Measurements from ENCODE around the gene FUT4. TPM values are rescaled to one million over a fixed set of nuclear protein-coding genes. Genes with fewer than 3 reads are reported as not detected.
"Not testable (repeated sequence)": the region's sequence is repeated elsewhere in the genome, so short reads cannot be mapped to it uniquely, and the experiment has no call there.

FUT4 gene
- total RNA-seq, 1 experiment from 2014 or later: 7.5 TPM

DNA sequence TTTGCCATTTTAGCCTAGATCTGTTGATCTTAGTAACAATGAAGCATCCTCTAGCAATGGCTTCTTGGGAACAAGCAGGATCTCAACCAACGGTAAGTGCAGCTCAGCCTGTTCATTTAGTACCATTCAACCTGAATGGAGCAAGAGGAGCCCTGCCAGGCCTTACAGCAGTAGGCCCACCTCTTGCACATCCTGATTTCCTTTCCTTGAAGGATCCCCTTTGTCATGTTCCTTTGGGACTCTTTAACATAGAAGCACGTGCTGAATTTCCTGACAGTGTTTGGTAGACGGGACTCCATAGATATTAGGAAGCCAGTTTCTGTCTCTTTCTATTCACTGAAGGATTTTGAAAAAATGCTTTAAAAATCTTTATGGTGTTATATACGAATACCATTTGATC lies 25.0 kb downstream of the FUT4 start:
- DNase-seq: no peak
- Histone ChIP-seq H3K27me3 (ENCODE audit: control insufficient read depth, insufficient read depth, low read length) (no peaks in the 10 kb centered on the region), H3K4me3 (ENCODE audit: insufficient read depth, low read depth, low read length) (no peak overlapping the region), H3K36me3 (replicated peaks; ENCODE audit: control insufficient read depth, insufficient read depth, low read length) (no peaks in the 10 kb centered on the region)

GRCh38 chr11:94572975-94573374 lies 29.3 kb downstream of the FUT4 start:
- not testable (repeated sequence) for DNase-seq

GRCh38 chr11:94574193-94574961 lies 30.7 kb downstream of the FUT4 start:
- no peak for DNase-seq
- Histone ChIP-seq H3K4me3 (ENCODE audit: insufficient read depth, low read depth, low read length) (no peak overlapping the region), H3K27me3 (ENCODE audit: control insufficient read depth, insufficient read depth, low read length) (no peaks in the 10 kb centered on the region), H3K36me3 (replicated peaks; ENCODE audit: control insufficient read depth, insufficient read depth, low read length) (no peaks in the 10 kb centered on the region)

More at GRCh38 chr11:94572975-94573374, 29.3 kb downstream of the FUT4 start:
- not testable (repeated sequence) for H3K27me3 ChIP-seq (ENCODE audit: control insufficient read depth, insufficient read depth, low read length); H3K4me3 ChIP-seq (ENCODE audit: insufficient read depth, low read depth, low read length); H3K36me3 ChIP-seq (replicated peaks; ENCODE audit: control insufficient read depth, insufficient read depth, low read length)

GRCh38 chr11:94576306-94576705 lies 32.6 kb downstream of the FUT4 start:
- no peak for DNase-seq
- Histone ChIP-seq H3K27me3 (ENCODE audit: control insufficient read depth, insufficient read depth, low read length) (no peaks in the 10 kb centered on the region), H3K4me3 (ENCODE audit: insufficient read depth, low read depth, low read length) (no peak overlapping the region), H3K36me3 (replicated peaks; ENCODE audit: control insufficient read depth, insufficient read depth, low read length) (no peaks in the 10 kb centered on the region)

DNA sequence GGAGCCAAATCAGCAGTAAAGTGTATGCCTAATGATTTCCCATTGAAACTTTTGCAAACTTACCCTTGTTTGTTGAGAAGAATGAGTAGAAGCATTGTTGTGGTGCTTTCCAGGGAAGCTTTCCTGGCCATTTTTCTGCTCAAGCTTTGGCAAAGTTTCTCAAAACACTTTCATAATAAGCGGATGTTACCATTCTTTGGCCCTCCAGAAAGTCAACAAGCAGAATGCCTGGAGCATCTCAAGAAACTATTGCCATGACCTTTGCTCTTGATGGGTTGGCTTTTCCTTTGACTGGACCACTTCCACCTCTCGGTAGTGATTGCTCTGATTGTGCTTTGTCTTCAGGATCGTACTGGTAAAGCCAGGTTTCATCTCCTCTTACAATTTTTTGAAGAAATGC lies 34.1 kb downstream of the FUT4 start:
- no peak for DNase-seq
- no peak overlapping the region for H3K4me3 ChIP-seq (ENCODE audit: insufficient read depth, low read depth, low read length)
- H3K36me3 ChIP-seq (replicated peaks; ENCODE audit: control insufficient read depth, insufficient read depth, low read length): no peaks in the 10 kb centered on the region
- no peaks in the 10 kb centered on the region for H3K27me3 ChIP-seq (ENCODE audit: control insufficient read depth, insufficient read depth, low read length)

DNA sequence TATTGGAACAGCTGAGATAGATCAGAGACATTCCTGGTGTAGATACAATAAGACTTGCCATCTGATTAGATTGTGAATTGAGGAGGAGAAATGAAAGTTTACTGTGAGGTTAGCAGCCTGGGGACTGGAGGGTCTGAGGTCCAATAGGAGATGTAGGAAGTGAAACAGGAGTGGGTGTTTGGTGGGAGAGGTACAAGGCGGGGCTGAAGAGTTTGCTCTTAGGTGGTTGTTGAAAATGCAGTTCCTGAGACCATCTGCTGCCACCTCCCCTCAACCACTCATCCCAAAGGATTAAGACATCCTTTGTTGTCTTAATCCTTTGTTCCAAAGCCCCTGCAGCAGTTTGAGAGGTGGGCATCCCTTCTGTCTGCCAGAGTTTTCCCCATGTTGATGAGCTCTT lies 38.2 kb downstream of the FUT4 start:
- H3K4me3 ChIP-seq (ENCODE audit: insufficient read depth, low read depth, low read length): no peak overlapping the region
- DNase-seq: no peak
- H3K27me3 ChIP-seq (ENCODE audit: control insufficient read depth, insufficient read depth, low read length): no peaks in the 10 kb centered on the region
- H3K36me3 ChIP-seq (replicated peaks; ENCODE audit: control insufficient read depth, insufficient read depth, low read length): no peaks in the 10 kb centered on the region

DNA sequence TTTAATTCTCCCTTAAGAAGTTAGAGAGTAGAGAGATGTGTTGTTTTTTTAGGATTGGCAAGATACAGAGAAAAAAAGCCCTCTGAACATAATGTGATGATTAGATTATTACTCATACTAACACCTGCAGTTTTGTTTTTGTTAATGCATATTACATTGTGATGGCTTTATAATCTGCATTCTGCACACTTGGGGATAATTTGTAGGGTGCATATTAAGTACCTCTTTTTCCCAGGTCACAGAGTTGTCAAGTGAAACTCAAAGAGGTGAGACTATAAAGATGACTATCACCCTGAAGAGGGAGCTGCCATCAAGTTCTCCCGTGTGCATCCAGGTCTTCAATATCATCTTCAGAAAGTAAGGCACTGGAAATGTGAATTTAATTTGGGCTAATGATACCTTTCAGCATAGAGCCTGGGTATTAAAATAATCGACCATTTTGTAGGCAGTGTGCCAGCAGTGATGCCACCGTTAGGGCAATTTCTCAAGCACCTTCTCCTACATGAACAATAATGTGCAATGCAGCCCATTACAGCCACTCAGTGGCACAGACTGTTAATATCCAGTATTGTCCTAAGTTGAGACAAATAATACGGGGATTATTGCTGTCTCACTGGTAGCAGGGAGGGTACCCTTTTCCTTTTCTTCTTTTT lies 39.6 kb downstream of the FUT4 start:
- no peak for DNase-seq
- Histone ChIP-seq H3K36me3 (replicated peaks; ENCODE audit: control insufficient read depth, insufficient read depth, low read length) (no peaks in the 10 kb centered on the region), H3K4me3 (ENCODE audit: insufficient read depth, low read depth, low read length) (no peak overlapping the region), H3K27me3 (ENCODE audit: control insufficient read depth, insufficient read depth, low read length) (no peaks in the 10 kb centered on the region)

GRCh38 chr11:94583866-94584500 lies 40.3 kb downstream of the FUT4 start:
- H3K4me3 ChIP-seq (ENCODE audit: insufficient read depth, low read depth, low read length): no peak overlapping the region
- no peaks in the 10 kb centered on the region for H3K27me3 ChIP-seq (ENCODE audit: control insufficient read depth, insufficient read depth, low read length)
- DNase-seq: no peak
- no peaks in the 10 kb centered on the region for H3K36me3 ChIP-seq (replicated peaks; ENCODE audit: control insufficient read depth, insufficient read depth, low read length)

DNA sequence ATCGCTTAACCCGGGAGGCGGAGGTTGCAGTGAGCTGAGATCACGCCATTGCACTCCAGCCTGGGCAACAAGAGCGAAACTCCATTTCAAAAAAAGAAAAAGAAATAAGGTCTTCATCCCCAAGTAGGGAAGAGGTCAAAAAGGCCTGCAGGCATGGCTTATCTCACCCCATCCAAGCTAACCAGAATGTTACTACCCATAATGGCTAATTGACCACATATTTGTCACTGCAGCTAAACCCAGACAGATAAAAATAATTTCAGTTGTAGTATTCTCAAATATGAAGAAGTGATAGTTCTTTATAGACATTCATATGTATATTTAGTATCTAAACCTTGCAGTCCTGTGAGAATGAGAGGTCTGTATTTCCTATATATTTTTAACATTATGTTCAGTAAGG lies 41.3 kb downstream of the FUT4 start:
- H3K4me3 ChIP-seq (ENCODE audit: insufficient read depth, low read depth, low read length): no peak overlapping the region
- DNase-seq: no peak
- H3K36me3 ChIP-seq (replicated peaks; ENCODE audit: control insufficient read depth, insufficient read depth, low read length): no peaks in the 10 kb centered on the region
- H3K27me3 ChIP-seq (ENCODE audit: control insufficient read depth, insufficient read depth, low read length): no peaks in the 10 kb centered on the region

- Histone ChIP-seq H3K36me3 (replicated peaks; ENCODE audit: control insufficient read depth, insufficient read depth, low read length) (no peaks in the 10 kb centered on the region), H3K27me3 (ENCODE audit: control insufficient read depth, insufficient read depth, low read length) (no peaks in the 10 kb centered on the region), H3K4me3 (ENCODE audit: insufficient read depth, low read depth, low read length) (no peak overlapping the region)
- no peak for DNase-seq
Measured at GRCh38 chr11:94585399-94585798, 41.7 kb downstream of the FUT4 start.

- DNase-seq: no peak
- H3K36me3 ChIP-seq (replicated peaks; ENCODE audit: control insufficient read depth, insufficient read depth, low read length): no peaks in the 10 kb centered on the region
- no peaks in the 10 kb centered on the region for H3K27me3 ChIP-seq (ENCODE audit: control insufficient read depth, insufficient read depth, low read length)
- H3K4me3 ChIP-seq (ENCODE audit: insufficient read depth, low read depth, low read length): no peak overlapping the region
Measured at GRCh38 chr11:94586546-94586945, 42.8 kb downstream of the FUT4 start.

- no peak for DNase-seq
- no peak overlapping the region for H3K4me3 ChIP-seq (ENCODE audit: insufficient read depth, low read depth, low read length)
- H3K27me3 ChIP-seq (ENCODE audit: control insufficient read depth, insufficient read depth, low read length): no peaks in the 10 kb centered on the region
- no peaks in the 10 kb centered on the region for H3K36me3 ChIP-seq (replicated peaks; ENCODE audit: control insufficient read depth, insufficient read depth, low read length)
Measured at GRCh38 chr11:94586978-94587377, 43.3 kb downstream of the FUT4 start.

GRCh38 chr11:94588366-94588942 lies 44.7 kb downstream of the FUT4 start:
- Histone ChIP-seq H3K4me3 (ENCODE audit: insufficient read depth, low read depth, low read length) (no peak overlapping the region), H3K36me3 (replicated peaks; ENCODE audit: control insufficient read depth, insufficient read depth, low read length) (no peaks in the 10 kb centered on the region), H3K27me3 (ENCODE audit: control insufficient read depth, insufficient read depth, low read length) (no peaks in the 10 kb centered on the region)
- no peak for DNase-seq

DNA sequence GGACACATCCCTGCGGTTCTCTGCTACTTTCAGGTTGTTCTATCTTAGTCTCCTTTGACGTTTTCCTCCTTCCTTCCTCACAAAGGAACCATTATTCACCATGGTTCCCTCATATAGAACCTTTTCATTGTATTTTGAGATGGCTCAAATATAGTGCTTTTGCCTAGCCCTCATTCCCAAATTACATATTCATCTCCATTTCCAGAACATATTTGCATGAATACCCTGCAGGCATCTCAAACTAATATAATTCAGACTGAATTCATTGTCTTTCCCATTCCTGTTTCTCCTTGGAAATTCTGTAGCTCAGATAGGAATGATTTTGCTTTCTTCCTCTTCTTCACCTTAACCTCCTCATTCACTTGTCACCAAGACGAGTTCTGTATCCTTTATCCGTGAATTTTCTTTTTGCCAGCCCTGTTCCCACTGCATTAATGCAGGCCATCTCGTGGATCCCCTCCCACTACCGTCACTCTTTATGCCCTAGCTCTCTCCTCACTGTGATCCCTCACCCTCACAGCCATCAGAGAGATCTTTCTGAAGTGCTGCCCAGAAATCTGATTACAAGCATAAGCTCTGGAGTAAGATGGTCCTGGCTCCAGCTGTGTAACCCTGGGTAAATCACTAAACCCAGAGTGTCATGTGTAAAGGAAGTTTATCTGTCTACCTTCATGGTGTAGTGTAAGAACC lies 46.8 kb downstream of the FUT4 start:
- H3K4me3 ChIP-seq (ENCODE audit: insufficient read depth, low read depth, low read length): no peak overlapping the region

More for the DNA sequence above, 46.8 kb downstream of the FUT4 start:
- no peak for DNase-seq
- Histone ChIP-seq H3K36me3 (replicated peaks; ENCODE audit: control insufficient read depth, insufficient read depth, low read length) (no peaks in the 10 kb centered on the region), H3K27me3 (ENCODE audit: control insufficient read depth, insufficient read depth, low read length) (no peaks in the 10 kb centered on the region)

All from H7 (cell line).